ENCODE measurements around the gene IL22RA1.

Gene IL22RA1

GRCh38 chr1:24142546-24143534 lies at the start of gene IL22RA1:
Gene IL22RA1 (minus strand): TSS chr1:24143140. CDS start chr1:24143082, 58 bp downstream.
- no peaks in the 10 kb centered on the region; the same call in 1 of the 2 replicates for H3K36me3 ChIP-seq (ENCODE audit: insufficient read depth, low read length)
- H3K9ac ChIP-seq (ENCODE audit: low read depth, low read length): no peak within 1 kb of the TSS
- H3K9me3 ChIP-seq (ENCODE audit: control insufficient read depth, insufficient read depth, low read length): no peaks in the 10 kb centered on the region
- no peaks in the 10 kb centered on the region for H3K4me1 ChIP-seq (ENCODE audit: insufficient read depth, low read length)

GRCh38 chr1:24191860-24192259 lies 48.9 kb upstream of the IL22RA1 start:
- Histone ChIP-seq H3K4me1 (ENCODE audit: insufficient read depth, low read length) (peaks cover 5% of the 10 kb centered on the region; the same call in 1 of the 2 replicates), H3K9ac (ENCODE audit: low read depth, low read length) (no peak overlapping the region), H3K9me3 (ENCODE audit: control insufficient read depth, insufficient read depth, low read length) (no peaks in the 10 kb centered on the region), H3K36me3 (ENCODE audit: insufficient read depth, low read length) (no peaks in the 10 kb centered on the region)

- no peaks in the 10 kb centered on the region for H3K36me3 ChIP-seq (ENCODE audit: insufficient read depth, low read length)
- H3K9me3 ChIP-seq (ENCODE audit: control insufficient read depth, insufficient read depth, low read length): no peaks in the 10 kb centered on the region
- peaks cover 5% of the 10 kb centered on the region; the same call in 1 of the 2 replicates for H3K4me1 ChIP-seq (ENCODE audit: insufficient read depth, low read length)
- H3K9ac ChIP-seq (ENCODE audit: low read depth, low read length): no peak overlapping the region
Observed at GRCh38 chr1:24190983-24191461, 48.1 kb upstream of the IL22RA1 start.

DNA sequence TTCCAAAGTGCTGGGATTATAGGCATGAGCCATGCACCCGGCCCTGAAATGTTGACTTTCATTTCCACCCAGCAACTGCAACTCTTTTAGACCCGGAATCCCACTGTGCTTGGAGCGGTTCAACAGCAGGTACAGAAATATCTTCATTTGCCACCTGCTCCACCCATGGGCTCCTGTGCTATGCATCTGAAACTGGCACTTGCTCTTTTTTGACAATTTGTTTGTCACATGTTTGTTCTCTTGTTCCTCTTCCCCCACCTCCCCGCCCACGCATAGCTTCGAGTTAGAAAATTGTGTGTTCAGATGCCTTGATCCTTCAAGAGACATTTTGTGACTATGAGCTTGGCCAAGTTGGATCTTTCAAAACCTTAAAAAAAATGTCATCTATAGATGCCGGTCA lies 46.6 kb upstream of the IL22RA1 start:
- no peaks in the 10 kb centered on the region for H3K9me3 ChIP-seq (ENCODE audit: control insufficient read depth, insufficient read depth, low read length)
- no peaks in the 10 kb centered on the region for H3K36me3 ChIP-seq (ENCODE audit: insufficient read depth, low read length)
- H3K9ac ChIP-seq (ENCODE audit: low read depth, low read length): no peak overlapping the region
- H3K4me1 ChIP-seq (ENCODE audit: insufficient read depth, low read length): peaks cover 5% of the 10 kb centered on the region; the same call in 1 of the 2 replicates

DNA sequence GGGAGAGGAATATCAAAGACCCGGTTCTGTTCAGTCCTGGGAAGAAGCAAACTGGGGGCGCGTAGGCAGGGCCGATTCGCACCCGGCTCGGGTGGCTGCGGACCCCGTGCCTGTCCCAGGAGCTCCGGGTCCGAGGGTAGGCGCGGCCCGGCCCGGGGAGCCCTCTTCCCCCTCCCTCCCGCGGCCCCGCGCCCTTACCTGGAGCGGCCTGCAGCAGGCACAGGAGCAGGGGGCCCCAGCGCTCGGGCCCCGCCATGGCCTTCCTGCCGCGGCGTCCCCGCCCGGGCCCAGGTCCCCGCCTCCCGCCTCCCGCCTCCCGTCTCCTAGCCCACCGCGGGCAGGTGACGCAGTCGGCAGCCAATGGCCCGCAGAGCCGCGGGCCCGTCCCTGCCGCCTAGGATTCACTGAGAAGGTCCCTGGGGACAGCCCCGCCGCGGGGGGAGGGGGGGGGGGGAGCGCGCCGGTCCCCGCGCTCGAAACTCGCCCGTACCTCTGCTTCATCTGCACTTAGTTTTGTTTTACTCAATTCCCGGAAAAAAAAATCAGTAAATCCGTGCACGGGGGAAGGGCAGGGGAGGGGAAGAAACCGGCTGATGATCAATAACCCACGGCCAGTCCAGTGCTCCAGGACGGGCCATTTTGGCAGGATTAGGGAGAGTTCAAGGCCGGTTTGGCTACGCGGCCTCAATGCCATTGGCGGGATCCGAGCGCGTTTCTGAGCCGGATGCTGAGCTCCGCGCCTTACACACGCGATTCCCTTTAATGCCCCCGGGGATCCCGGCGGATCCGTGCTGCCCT lies 44.3 kb upstream of the IL22RA1 start, which contains the start of gene IFNLR1:
TSS of gene IFNLR1 (minus strand) at position 297 of the 798 bp plus-strand sequence. CDS start at position 256, 41 bp downstream.
- no peaks in the 10 kb centered on the region for H3K9me3 ChIP-seq (ENCODE audit: control insufficient read depth, insufficient read depth, low read length)
- H3K9ac ChIP-seq (ENCODE audit: low read depth, low read length): peak within 1 kb of the TSS; percentile 89
- peaks cover 5% of the 10 kb centered on the region; the same call in 1 of the 2 replicates for H3K4me1 ChIP-seq (ENCODE audit: insufficient read depth, low read length)
- no peaks in the 10 kb centered on the region for H3K36me3 ChIP-seq (ENCODE audit: insufficient read depth, low read length)

DNA sequence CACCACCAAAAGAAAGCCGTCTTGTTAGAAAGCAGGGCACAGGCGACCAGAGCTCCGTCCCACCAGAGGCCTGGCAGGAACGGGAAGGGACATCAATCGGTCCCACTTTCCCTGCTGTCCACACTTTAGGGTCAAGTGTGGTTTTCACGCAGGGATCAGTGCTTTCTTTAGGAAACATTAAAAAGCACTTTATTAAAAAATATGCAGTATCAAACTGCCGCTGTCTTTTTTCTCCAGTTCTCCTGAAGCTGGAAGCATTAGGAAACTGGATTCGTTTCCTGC lies 43.7 kb upstream of the IL22RA1 start:
- no peaks in the 10 kb centered on the region for H3K9me3 ChIP-seq (ENCODE audit: control insufficient read depth, insufficient read depth, low read length)
- H3K4me1 ChIP-seq (ENCODE audit: insufficient read depth, low read length): peaks cover 5% of the 10 kb centered on the region; the same call in 1 of the 2 replicates
- no peaks in the 10 kb centered on the region for H3K36me3 ChIP-seq (ENCODE audit: insufficient read depth, low read length)
- H3K9ac ChIP-seq (ENCODE audit: low read depth, low read length): peak overlapping the region; percentile 89

- Histone ChIP-seq H3K9me3 (ENCODE audit: control insufficient read depth, insufficient read depth, low read length) (no peaks in the 10 kb centered on the region), H3K9ac (ENCODE audit: low read depth, low read length) (peak overlapping the region; percentile 89), H3K36me3 (ENCODE audit: insufficient read depth, low read length) (no peaks in the 10 kb centered on the region), H3K4me1 (ENCODE audit: insufficient read depth, low read length) (peaks cover 5% of the 10 kb centered on the region; the same call in 1 of the 2 replicates)
Observed at GRCh38 chr1:24186031-24186710, 43.2 kb upstream of the IL22RA1 start.

DNA sequence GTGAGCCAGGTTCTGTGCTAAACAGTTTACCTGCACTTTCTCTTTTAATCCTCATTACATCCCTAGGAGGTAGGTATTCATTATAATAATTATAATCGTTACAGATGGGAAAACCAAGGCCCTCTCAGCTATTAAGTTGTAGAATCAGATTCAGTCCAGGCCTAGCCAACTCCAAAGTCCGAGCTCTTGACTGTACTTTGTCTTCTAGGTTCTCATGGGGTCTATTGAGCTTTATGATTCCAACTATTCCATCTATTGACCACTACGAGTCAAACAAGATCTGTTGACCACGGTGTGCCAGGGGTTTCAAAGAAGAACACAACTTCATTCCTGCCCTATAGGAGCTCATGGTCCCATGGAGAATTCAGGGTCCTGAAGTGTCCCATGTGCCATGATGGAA lies 42.1 kb upstream of the IL22RA1 start:
- H3K4me1 ChIP-seq (ENCODE audit: insufficient read depth, low read length): peaks cover 5% of the 10 kb centered on the region; the same call in 1 of the 2 replicates
- H3K9ac ChIP-seq (ENCODE audit: low read depth, low read length): no peak overlapping the region
- no peaks in the 10 kb centered on the region for H3K9me3 ChIP-seq (ENCODE audit: control insufficient read depth, insufficient read depth, low read length)
- H3K36me3 ChIP-seq (ENCODE audit: insufficient read depth, low read length): no peaks in the 10 kb centered on the region

- no peaks in the 10 kb centered on the region; the same call in 1 of the 2 replicates for H3K4me1 ChIP-seq (ENCODE audit: insufficient read depth, low read length)
Observed at GRCh38 chr1:24182061-24182460, 39.1 kb upstream of the IL22RA1 start.

DNA sequence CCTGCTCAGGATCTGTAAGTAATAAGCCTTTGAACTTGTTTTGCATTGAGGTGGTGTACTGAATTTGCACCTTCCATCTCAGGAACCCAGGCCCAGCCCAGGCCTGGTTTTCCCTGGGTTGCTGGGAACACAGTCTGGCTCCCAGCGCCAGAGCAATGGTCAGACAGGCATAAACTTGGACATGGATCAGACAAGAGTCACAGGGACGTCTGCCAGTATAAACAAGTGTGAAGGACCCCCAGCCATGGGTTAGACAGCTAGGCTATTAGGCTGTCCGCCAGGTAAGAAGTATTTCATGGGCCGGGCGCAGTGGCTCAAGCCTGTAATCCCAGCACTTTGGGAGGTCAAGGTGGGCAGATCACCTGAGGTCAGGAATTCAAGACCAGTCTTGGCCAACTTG lies 38.7 kb upstream of the IL22RA1 start:
- no peaks in the 10 kb centered on the region; the same call in 1 of the 2 replicates for H3K4me1 ChIP-seq (ENCODE audit: insufficient read depth, low read length)
- no peaks in the 10 kb centered on the region for H3K9me3 ChIP-seq (ENCODE audit: control insufficient read depth, insufficient read depth, low read length)
- H3K36me3 ChIP-seq (ENCODE audit: insufficient read depth, low read length): no peaks in the 10 kb centered on the region
- no peak overlapping the region for H3K9ac ChIP-seq (ENCODE audit: low read depth, low read length)

More at GRCh38 chr1:24182061-24182460, 39.1 kb upstream of the IL22RA1 start:
- Histone ChIP-seq H3K36me3 (ENCODE audit: insufficient read depth, low read length) (no peaks in the 10 kb centered on the region), H3K9ac (ENCODE audit: low read depth, low read length) (no peak overlapping the region), H3K9me3 (ENCODE audit: control insufficient read depth, insufficient read depth, low read length) (no peaks in the 10 kb centered on the region)

- Histone ChIP-seq H3K9me3 (ENCODE audit: control insufficient read depth, insufficient read depth, low read length) (no peaks in the 10 kb centered on the region), H3K4me1 (ENCODE audit: insufficient read depth, low read length) (no peaks in the 10 kb centered on the region), H3K36me3 (ENCODE audit: insufficient read depth, low read length) (no peaks in the 10 kb centered on the region), H3K9ac (ENCODE audit: low read depth, low read length) (no peak overlapping the region)
Observed at GRCh38 chr1:24180676-24181075, 37.7 kb upstream of the IL22RA1 start.

GRCh38 chr1:24179251-24179840 lies 36.4 kb upstream of the IL22RA1 start:
- no peak overlapping the region for H3K9ac ChIP-seq (ENCODE audit: low read depth, low read length)
- no peaks in the 10 kb centered on the region for H3K9me3 ChIP-seq (ENCODE audit: control insufficient read depth, insufficient read depth, low read length)
- no peaks in the 10 kb centered on the region for H3K36me3 ChIP-seq (ENCODE audit: insufficient read depth, low read length)
- H3K4me1 ChIP-seq (ENCODE audit: insufficient read depth, low read length): no peaks in the 10 kb centered on the region

DNA sequence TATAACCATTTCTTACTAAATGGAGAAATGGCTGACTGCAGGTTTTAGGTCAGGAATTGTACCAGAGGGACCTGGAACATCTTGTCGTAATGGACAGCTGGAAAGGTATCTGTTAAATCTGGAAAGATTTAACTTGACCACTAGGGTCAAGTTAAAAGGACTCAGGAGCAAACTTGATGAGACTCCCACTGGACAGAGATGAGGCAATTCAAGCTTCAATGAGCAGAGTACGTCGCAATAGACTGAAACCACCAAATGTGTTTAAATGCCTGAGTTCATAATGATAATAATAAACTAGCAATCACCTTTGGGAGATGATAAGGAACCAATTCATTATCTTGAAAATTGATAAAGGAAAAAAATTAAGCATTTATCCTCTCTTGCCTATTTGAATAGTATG lies 35.5 kb upstream of the IL22RA1 start:
- Histone ChIP-seq H3K4me1 (ENCODE audit: insufficient read depth, low read length) (no peaks in the 10 kb centered on the region), H3K9me3 (ENCODE audit: control insufficient read depth, insufficient read depth, low read length) (no peaks in the 10 kb centered on the region), H3K9ac (ENCODE audit: low read depth, low read length) (no peak overlapping the region), H3K36me3 (ENCODE audit: insufficient read depth, low read length) (no peaks in the 10 kb centered on the region)
